HepG2 (cell line): ENCODE data around the gene APLP1. TPM values are rescaled to one million over a fixed set of nuclear protein-coding genes. Genes with fewer than 3 reads are reported as not detected.

Experiments
- HES4 ChIP-seq: sonication (generic); formaldehyde crosslinking; IDR thresholded peaks from 2 replicates; pipeline ENCODE4 v1.9.0; 2021; ENCODE audit warnings: mild to moderate bottlenecking, missing genetic modification reagents, borderline replicate concordance
- HMGA1 ChIP-seq: sonication (generic); formaldehyde crosslinking; conservative IDR thresholded peaks from 2 replicates; pipeline ENCODE4 v1.4.0; 2020; ENCODE audit warnings: missing genetic modification reagents
- HNF4A ChIP-seq: sonication (generic); formaldehyde crosslinking; IDR thresholded peaks from 2 replicates; pipeline ENCODE4 v1.4.0; 2020; ENCODE audit warnings: missing genetic modification reagents
- HOXD1 ChIP-seq: sonication (generic); formaldehyde crosslinking; IDR thresholded peaks from 2 replicates; pipeline ENCODE4 v1.5.0; 2020; ENCODE audit warnings: missing genetic modification reagents
- KDM5A ChIP-seq: fragments of 200-600 bp; sonication (generic); IDR thresholded peaks from 2 replicates; pipeline ENCODE4 v1.7.0; 2018; ENCODE audit warnings: antibody characterized with exemption, mild to moderate bottlenecking, low read length, borderline replicate concordance
- KLF16 ChIP-seq, 2 experiments: sonication (generic) in 1 of 2; formaldehyde crosslinking in 1 of 2; IDR thresholded peaks; 2 replicates each; pipeline versions ENCODE4 v1.6.1 to v1.8.0; 2016 to 2023; ENCODE audit warnings: missing genetic modification reagents in 2 of 2, missing compliant biosample characterization in 1 of 2
- MED1 ChIP-seq: sonication (generic); formaldehyde crosslinking; IDR thresholded peaks from 2 replicates; pipeline ENCODE4 v1.4.0; 2020; ENCODE audit warnings: missing genetic modification reagents
- RARA ChIP-seq: IDR thresholded peaks from 2 replicates; pipeline ENCODE4 v1.6.1; 2016; ENCODE audit warnings: missing genetic modification reagents, missing compliant biosample characterization
- REXO4 ChIP-seq: sonication (generic); formaldehyde crosslinking; IDR thresholded peaks from 2 replicates; pipeline ENCODE4 v1.8.0; 2022; ENCODE audit warnings: missing genetic modification reagents, mild to moderate bottlenecking, borderline replicate concordance
- RFX1 ChIP-seq: fragments of 450-650 bp; IDR thresholded peaks from 2 replicates; pipeline ENCODE4 v1.6.1; 2017
- SIX1 ChIP-seq: sonication (generic); formaldehyde crosslinking; IDR thresholded peaks from 2 replicates; pipeline ENCODE4 v1.4.0; 2020; ENCODE audit warnings: missing genetic modification reagents, borderline replicate concordance
- SOX5 ChIP-seq: IDR thresholded peaks from 2 replicates; pipeline ENCODE4 v1.6.1; 2016; ENCODE audit warnings: borderline replicate concordance
- ZBTB1 ChIP-seq: sonication (generic); formaldehyde crosslinking; IDR thresholded peaks from 2 replicates; pipeline ENCODE4 v1.4.0; 2020; ENCODE audit warnings: missing genetic modification reagents, borderline replicate concordance
- ZSCAN30 ChIP-seq: sonication (generic); formaldehyde crosslinking; IDR thresholded peaks from 2 replicates; pipeline ENCODE4 v1.5.0; 2020; ENCODE audit warnings: mild to moderate bottlenecking, missing genetic modification reagents
- polyA plus RNA-seq, 8 experiments: library from polyadenylated mRNA; depleted of rRNA in 3 of 8; stranded (reverse) in 7 of 8; unstranded in 1 of 8; fragments of >200 nt; fragmentation: Illumina TruSeq in 4 of 8; extraction: Trizol in 4 of 8; gene quantifications; 2 replicates each; pipeline versions ENCODE4 v1.2.1 to v1.2.3, GENCODE V29; 2011 to 2016; ENCODE audit warnings: low read depth in 4 of 8, missing spikeins in 1 of 8, mixed read lengths in 1 of 8; ENCODE audit not compliant: insufficient read depth in 1 of 8
- total RNA-seq, 5 experiments: library from RNA; depleted of rRNA; stranded (reverse); fragments of >200 nt; fragmentation: Illumina TruSeq; extraction: Trizol; gene quantifications; 2 replicates each; pipeline ENCODE4 v1.2.3, GENCODE V29; 2016; ENCODE audit warnings: low read depth in 1 of 5
- TF ChIP-seq, protein P1 (sequence below): sonication (generic); formaldehyde crosslinking; conservative IDR thresholded peaks from 2 replicates; pipeline ENCODE4 v1.4.0; 2020; ENCODE audit warnings: missing genetic modification reagents
- TF ChIP-seq, protein P2 (sequence below): sonication (generic); formaldehyde crosslinking; IDR thresholded peaks from 2 replicates; pipeline ENCODE4 v1.4.0; 2020; ENCODE audit warnings: missing genetic modification reagents, borderline replicate concordance
- TF ChIP-seq, protein P3 (sequence below): sonication (generic); formaldehyde crosslinking; IDR thresholded peaks from 2 replicates; pipeline ENCODE4 v1.4.0; 2020; ENCODE audit warnings: missing genetic modification reagents
- TF ChIP-seq, protein P4 (sequence below): sonication (generic); formaldehyde crosslinking; IDR thresholded peaks from 2 replicates; pipeline ENCODE4 v1.4.0; 2020; ENCODE audit warnings: missing genetic modification reagents
- TF ChIP-seq, protein P5 (sequence below): sonication (generic); formaldehyde crosslinking; IDR thresholded peaks from 2 replicates; pipeline ENCODE4 v1.8.0; 2022; ENCODE audit warnings: low read depth, missing genetic modification reagents

The APLP1 gene
- total and polyA plus RNA-seq, 2 of the 13 experiments (the other 11 are each of a cell fraction or from before 2014, with no cell fraction given): 2.0 to 2.9 TPM

DNA sequence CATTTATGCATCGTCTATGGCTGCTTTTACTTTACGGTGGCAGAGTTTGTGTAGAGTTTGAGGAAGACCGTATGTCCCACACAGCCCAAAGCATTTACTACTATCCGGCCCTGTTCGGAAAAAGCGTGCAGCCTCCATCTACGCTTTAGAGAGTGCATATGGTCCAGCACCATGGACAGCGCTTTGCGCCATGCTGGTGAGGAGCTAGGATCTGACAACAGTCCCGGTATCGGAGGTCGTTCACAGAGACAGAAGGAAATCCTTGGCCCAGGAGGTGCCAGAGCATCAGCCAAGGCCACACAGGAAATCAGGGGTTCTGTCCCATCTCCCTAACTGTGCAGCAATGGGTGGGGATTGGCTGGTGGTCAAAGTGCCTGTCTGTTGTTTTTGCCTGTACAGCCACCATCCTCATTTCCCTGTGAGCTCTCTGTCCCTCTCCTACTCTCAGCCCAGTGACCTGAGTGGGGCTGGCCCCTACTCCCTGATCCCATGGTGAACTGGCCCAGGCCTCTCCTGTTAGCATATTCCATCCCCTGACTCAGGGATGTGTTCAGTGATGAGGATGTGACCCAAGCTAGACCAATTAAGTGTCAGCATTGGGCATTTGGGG is 39.6 kb upstream of the APLP1 start (continued):
- TF ChIP-seq SOX5 (CRISPR knock-in tag) (peak; percentile 62; the same call in 1 of the 2 replicates), HES4 (CRISPR knock-in tag) (peak; percentile 97), KLF16 (CRISPR knock-in tag; IDR thresholded peaks at IDR 0.05) (peak; percentile 42 to 99; a peak in 2 of 4 replicates), KDM5A (no peak), MED1 (CRISPR knock-in tag) (peak; percentile 59), ZSCAN30 (CRISPR knock-in tag) (peak; percentile 88; the same call in 1 of the 2 replicates), SIX1 (CRISPR knock-in tag) (0 out of 2 replicates have a peak, but pooled peaks have one; percentile 47), HOXD1 (CRISPR knock-in tag) (peak; percentile 76), RARA (peak; percentile 80), HMGA1 (no peak), ZBTB1 (CRISPR knock-in tag) (peak; percentile 94; the same call in 1 of the 2 replicates), HNF4A (CRISPR knock-in tag) (no peak), RFX1 (no peak), REXO4 (CRISPR knock-in tag) (no peak)
- TF ChIP-seq, protein P1, sequence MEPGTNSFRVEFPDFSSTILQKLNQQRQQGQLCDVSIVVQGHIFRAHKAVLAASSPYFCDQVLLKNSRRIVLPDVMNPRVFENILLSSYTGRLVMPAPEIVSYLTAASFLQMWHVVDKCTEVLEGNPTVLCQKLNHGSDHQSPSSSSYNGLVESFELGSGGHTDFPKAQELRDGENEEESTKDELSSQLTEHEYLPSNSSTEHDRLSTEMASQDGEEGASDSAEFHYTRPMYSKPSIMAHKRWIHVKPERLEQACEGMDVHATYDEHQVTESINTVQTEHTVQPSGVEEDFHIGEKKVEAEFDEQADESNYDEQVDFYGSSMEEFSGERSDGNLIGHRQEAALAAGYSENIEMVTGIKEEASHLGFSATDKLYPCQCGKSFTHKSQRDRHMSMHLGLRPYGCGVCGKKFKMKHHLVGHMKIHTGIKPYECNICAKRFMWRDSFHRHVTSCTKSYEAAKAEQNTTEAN (CRISPR knock-in tag): peak; percentile 89
- TF ChIP-seq, protein P2, sequence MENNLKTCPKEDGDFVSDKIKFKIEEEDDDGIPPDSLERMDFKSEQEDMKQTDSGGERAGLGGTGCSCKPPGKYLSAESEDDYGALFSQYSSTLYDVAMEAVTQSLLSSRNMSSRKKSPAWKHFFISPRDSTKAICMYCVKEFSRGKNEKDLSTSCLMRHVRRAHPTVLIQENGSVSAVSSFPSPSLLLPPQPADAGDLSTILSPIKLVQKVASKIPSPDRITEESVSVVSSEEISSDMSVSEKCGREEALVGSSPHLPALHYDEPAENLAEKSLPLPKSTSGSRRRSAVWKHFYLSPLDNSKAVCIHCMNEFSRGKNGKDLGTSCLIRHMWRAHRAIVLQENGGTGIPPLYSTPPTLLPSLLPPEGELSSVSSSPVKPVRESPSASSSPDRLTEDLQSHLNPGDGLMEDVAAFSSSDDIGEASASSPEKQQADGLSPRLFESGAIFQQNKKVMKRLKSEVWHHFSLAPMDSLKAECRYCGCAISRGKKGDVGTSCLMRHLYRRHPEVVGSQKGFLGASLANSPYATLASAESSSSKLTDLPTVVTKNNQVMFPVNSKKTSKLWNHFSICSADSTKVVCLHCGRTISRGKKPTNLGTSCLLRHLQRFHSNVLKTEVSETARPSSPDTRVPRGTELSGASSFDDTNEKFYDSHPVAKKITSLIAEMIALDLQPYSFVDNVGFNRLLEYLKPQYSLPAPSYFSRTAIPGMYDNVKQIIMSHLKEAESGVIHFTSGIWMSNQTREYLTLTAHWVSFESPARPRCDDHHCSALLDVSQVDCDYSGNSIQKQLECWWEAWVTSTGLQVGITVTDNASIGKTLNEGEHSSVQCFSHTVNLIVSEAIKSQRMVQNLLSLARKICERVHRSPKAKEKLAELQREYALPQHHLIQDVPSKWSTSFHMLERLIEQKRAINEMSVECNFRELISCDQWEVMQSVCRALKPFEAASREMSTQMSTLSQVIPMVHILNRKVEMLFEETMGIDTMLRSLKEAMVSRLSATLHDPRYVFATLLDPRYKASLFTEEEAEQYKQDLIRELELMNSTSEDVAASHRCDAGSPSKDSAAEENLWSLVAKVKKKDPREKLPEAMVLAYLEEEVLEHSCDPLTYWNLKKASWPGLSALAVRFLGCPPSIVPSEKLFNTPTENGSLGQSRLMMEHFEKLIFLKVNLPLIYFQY (CRISPR knock-in tag): peak; percentile 94
- TF ChIP-seq, protein P3, sequence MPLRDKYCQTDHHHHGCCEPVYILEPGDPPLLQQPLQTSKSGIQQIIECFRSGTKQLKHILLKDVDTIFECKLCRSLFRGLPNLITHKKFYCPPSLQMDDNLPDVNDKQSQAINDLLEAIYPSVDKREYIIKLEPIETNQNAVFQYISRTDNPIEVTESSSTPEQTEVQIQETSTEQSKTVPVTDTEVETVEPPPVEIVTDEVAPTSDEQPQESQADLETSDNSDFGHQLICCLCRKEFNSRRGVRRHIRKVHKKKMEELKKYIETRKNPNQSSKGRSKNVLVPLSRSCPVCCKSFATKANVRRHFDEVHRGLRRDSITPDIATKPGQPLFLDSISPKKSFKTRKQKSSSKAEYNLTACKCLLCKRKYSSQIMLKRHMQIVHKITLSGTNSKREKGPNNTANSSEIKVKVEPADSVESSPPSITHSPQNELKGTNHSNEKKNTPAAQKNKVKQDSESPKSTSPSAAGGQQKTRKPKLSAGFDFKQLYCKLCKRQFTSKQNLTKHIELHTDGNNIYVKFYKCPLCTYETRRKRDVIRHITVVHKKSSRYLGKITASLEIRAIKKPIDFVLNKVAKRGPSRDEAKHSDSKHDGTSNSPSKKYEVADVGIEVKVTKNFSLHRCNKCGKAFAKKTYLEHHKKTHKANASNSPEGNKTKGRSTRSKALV (CRISPR knock-in tag): no peak
- TF ChIP-seq, protein P4, sequence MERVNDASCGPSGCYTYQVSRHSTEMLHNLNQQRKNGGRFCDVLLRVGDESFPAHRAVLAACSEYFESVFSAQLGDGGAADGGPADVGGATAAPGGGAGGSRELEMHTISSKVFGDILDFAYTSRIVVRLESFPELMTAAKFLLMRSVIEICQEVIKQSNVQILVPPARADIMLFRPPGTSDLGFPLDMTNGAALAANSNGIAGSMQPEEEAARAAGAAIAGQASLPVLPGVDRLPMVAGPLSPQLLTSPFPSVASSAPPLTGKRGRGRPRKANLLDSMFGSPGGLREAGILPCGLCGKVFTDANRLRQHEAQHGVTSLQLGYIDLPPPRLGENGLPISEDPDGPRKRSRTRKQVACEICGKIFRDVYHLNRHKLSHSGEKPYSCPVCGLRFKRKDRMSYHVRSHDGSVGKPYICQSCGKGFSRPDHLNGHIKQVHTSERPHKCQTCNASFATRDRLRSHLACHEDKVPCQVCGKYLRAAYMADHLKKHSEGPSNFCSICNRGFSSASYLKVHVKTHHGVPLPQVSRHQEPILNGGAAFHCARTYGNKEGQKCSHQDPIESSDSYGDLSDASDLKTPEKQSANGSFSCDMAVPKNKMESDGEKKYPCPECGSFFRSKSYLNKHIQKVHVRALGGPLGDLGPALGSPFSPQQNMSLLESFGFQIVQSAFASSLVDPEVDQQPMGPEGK (CRISPR knock-in tag): peak; percentile 75
- TF ChIP-seq, protein P5, sequence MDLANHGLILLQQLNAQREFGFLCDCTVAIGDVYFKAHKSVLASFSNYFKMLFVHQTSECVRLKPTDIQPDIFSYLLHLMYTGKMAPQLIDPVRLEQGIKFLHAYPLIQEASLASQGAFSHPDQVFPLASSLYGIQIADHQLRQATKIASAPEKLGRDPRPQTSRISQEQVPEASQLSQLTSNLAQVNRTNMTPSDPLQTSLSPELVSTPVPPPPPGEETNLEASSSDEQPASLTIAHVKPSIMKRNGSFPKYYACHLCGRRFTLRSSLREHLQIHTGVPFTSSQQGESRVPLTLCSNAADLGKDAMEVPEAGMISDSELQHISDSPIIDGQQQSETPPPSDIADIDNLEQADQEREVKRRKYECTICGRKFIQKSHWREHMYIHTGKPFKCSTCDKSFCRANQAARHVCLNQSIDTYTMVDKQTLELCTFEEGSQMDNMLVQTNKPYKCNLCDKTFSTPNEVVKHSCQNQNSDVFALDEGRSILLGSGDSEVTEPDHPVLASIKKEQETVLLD: peak; percentile 64; the same call in 1 of the 2 replicates
